ENCODE data around the gene HDAC1.

HDAC1 gene

DNA sequence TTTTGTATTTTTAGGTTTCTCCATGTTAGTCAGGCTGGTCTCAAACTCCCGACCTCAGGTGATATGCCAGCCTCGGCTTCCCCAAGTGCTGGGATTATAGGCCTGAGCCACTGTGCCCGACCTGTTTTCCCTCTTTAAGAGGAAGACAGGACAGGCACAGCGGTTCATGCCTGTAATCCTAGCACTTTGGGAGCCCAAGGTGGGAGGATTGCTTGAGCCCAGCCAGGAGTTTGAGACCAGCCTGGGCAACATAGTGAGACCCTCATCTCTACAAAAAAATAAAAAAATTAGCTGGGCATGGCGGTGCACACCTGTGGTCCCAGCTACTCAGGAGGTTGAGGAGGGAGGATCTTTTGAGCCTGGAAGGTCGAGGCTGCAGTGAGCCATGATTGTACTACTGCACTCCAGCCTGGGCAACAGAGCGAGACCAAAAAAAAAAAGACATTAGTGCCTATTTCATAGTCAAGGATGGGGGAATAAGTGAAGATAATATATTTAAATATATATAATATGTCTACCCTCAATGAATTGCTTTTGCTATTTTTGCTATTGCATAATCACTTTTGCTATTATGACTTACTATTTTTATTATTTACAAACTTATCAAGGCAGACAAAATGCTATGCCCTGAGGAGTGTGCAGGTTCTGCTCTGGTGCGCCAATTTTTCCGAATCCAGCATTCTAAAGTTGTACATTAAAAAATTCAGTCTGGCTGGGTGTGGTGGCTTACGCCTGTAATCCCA, 26.4 kb downstream of the HDAC1 start:
- H3K4me3 ChIP-seq (ENCODE audit: low read depth in 1 of 2, low read length in 2 of 2) = no peak overlapping the region
- no peak overlapping the region for H3K27ac ChIP-seq (ENCODE audit: low read length)
- H3K27me3 ChIP-seq (ENCODE audit: insufficient read depth, low read length, poor library complexity) = no peaks in the 10 kb centered on the region
- H3K4me1 ChIP-seq (ENCODE audit: insufficient read depth, low read length) = peaks cover 26% of the 10 kb centered on the region
- no peaks in the 10 kb centered on the region for H3K9me3 ChIP-seq (ENCODE audit: insufficient read depth, low read length, severe bottlenecking)
- no peak overlapping the region for H2AFZ ChIP-seq (ENCODE audit: low read depth, low read length)
- H3K9ac ChIP-seq (ENCODE audit: low read depth, low read length) = no peak overlapping the region
- DNase-seq = no peak
- H4K20me1 ChIP-seq (ENCODE audit: insufficient read depth, low read length) = peaks cover 10% of the 10 kb centered on the region; the same call in 1 of the 2 replicates
- H3K4me2 ChIP-seq (ENCODE audit: insufficient read depth, low read length) = no peak overlapping the region
- ATAC-seq (ENCODE audit: insufficient read depth, low read depth) = no peak
- H3K36me3 ChIP-seq (ENCODE audit: insufficient read depth, low read length) = peaks cover 71% of the 10 kb centered on the region
- TF ChIP-seq, protein P1, sequence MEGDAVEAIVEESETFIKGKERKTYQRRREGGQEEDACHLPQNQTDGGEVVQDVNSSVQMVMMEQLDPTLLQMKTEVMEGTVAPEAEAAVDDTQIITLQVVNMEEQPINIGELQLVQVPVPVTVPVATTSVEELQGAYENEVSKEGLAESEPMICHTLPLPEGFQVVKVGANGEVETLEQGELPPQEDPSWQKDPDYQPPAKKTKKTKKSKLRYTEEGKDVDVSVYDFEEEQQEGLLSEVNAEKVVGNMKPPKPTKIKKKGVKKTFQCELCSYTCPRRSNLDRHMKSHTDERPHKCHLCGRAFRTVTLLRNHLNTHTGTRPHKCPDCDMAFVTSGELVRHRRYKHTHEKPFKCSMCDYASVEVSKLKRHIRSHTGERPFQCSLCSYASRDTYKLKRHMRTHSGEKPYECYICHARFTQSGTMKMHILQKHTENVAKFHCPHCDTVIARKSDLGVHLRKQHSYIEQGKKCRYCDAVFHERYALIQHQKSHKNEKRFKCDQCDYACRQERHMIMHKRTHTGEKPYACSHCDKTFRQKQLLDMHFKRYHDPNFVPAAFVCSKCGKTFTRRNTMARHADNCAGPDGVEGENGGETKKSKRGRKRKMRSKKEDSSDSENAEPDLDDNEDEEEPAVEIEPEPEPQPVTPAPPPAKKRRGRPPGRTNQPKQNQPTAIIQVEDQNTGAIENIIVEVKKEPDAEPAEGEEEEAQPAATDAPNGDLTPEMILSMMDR (IDR thresholded peaks at IDR 0.05; ENCODE audit: borderline replicate concordance, extremely low read depth, low read length, poor library complexity, severe bottlenecking) = no peak
- no peak for TF ChIP-seq EZH2 (IDR thresholded peaks at IDR 0.05; ENCODE audit: borderline replicate concordance, low read depth, low read length, severe bottlenecking)
- peaks cover 76% of the 10 kb centered on the region for H3K79me2 ChIP-seq (ENCODE audit: insufficient read depth, low read length)

DNA sequence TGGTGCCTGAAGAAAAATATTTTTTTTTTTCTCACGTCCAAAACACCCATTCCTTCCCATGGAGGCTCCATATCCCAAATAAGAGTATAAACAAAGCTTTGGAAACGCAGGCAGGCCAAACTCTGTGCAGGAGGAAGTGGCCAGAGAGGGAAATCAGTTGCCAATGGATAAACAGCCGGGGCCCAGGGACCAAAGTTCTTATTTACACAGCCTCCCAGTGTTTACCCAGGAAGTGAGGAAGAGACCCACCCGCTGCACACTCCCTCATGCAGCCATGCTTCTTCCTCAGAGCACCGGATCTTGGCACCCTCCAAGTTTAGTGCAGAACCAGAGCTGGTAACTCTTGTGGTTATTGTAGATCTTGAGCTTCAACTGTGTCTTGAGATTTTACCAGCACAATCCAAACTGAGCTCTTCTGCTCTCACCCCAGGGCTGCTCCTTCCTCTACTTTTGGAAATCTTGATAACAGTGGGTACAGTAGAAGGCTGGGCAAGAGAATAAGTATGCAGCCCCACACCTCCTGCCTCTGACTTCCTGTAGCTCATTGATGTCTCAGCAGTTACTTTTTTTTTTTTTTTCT, 29.9 kb downstream of the HDAC1 start:
- H3K27ac ChIP-seq (ENCODE audit: low read length) = peak overlapping the region; percentile 74
- H4K20me1 ChIP-seq (ENCODE audit: insufficient read depth, low read length) = 0 out of 2 replicates have a peak, but pooled peaks cover 2% of the 10 kb centered on the region
- H2AFZ ChIP-seq (ENCODE audit: low read depth, low read length) = no peak overlapping the region
- peak overlapping the region; percentile 29; the same call in 1 of the 2 replicates for H3K9ac ChIP-seq (ENCODE audit: low read depth, low read length)
- H3K36me3 ChIP-seq (ENCODE audit: insufficient read depth, low read length) = peaks cover 91% of the 10 kb centered on the region
- no peaks in the 10 kb centered on the region for H3K27me3 ChIP-seq (ENCODE audit: insufficient read depth, low read length, poor library complexity)
- peaks cover 26% of the 10 kb centered on the region for H3K4me1 ChIP-seq (ENCODE audit: insufficient read depth, low read length)
- DNase-seq (peak; percentile 48), ATAC-seq (ENCODE audit: insufficient read depth, low read depth) (peak; percentile 83)
- peaks cover 60% of the 10 kb centered on the region for H3K79me2 ChIP-seq (ENCODE audit: insufficient read depth, low read length)
- no peaks in the 10 kb centered on the region for H3K9me3 ChIP-seq (ENCODE audit: insufficient read depth, low read length, severe bottlenecking)
- TF ChIP-seq, protein P1 (IDR thresholded peaks at IDR 0.05; ENCODE audit: borderline replicate concordance, extremely low read depth, low read length, poor library complexity, severe bottlenecking) = no peak
- H3K4me2 ChIP-seq (ENCODE audit: insufficient read depth, low read length) = peak overlapping the region; percentile 42
- 0 out of 4 replicates have a peak overlapping the region, but pooled peaks of 1 of the 2 experiments have one; percentile 12 for H3K4me3 ChIP-seq (ENCODE audit: low read depth in 1 of 2, low read length in 2 of 2)

DNA sequence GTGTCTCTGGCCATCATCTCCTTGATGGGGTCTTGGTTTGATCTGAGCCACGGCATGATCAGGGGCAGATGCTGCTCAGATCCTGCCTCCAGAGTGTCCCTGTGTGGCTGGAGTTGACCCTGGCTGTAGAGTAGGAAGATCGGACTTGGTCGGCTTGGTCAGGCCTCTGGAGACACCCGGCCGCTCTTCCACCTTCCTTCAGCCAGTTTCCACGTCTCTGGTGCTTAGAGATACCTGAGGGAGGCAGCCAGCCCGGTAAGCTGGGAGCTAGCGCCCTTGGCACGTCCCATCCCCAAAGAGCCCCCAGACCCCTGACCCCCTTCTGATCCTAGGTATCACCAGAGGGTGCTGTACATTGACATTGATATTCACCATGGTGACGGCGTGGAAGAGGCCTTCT, 35.3 kb downstream of the HDAC1 start:
- Histone ChIP-seq H3K4me1 (ENCODE audit: insufficient read depth, low read length) (peaks cover 6% of the 10 kb centered on the region), H3K4me2 (ENCODE audit: insufficient read depth, low read length) (no peak overlapping the region), H3K27ac (ENCODE audit: low read length) (no peak overlapping the region), H3K9me3 (ENCODE audit: insufficient read depth, low read length, severe bottlenecking) (no peaks in the 10 kb centered on the region), H4K20me1 (ENCODE audit: insufficient read depth, low read length) (peaks cover 24% of the 10 kb centered on the region; the same call in 1 of the 2 replicates), H2AFZ (ENCODE audit: low read depth, low read length) (no peak overlapping the region), H3K9ac (ENCODE audit: low read depth, low read length) (no peak overlapping the region), H3K27me3 (ENCODE audit: insufficient read depth, low read length, poor library complexity) (no peaks in the 10 kb centered on the region), H3K79me2 (ENCODE audit: insufficient read depth, low read length) (peaks cover 29% of the 10 kb centered on the region), H3K4me3 (ENCODE audit: low read depth in 1 of 2, low read length in 2 of 2) (no peak overlapping the region), H3K36me3 (ENCODE audit: insufficient read depth, low read length) (peaks cover 97% of the 10 kb centered on the region)
- no peak for TF ChIP-seq EZH2 (IDR thresholded peaks at IDR 0.05; ENCODE audit: borderline replicate concordance, low read depth, low read length, severe bottlenecking)
- TF ChIP-seq, protein P1 (IDR thresholded peaks at IDR 0.05; ENCODE audit: borderline replicate concordance, extremely low read depth, low read length, poor library complexity, severe bottlenecking) = no peak
- ATAC-seq (ENCODE audit: insufficient read depth, low read depth) (no peak), DNase-seq (no peak)

Data from DND-41 (cell line).